OCI-LY1 (cell line): ENCODE results near the gene TAGLN.

ENCODE experiments used
- H2AFZ ChIP-seq: fragments of 200-600 bp; sonication (generic), shearing (Covaris generic); 2 replicates; pipeline ENCODE4 v1.6.0; 2014; ENCODE audit warnings: antibody characterized with exemption, mild to moderate bottlenecking, low read length
- H3F3A ChIP-seq: fragments of 200-600 bp; sonication (generic), shearing (Covaris generic); 2 replicates; pipeline ENCODE4 v1.6.0; 2014; ENCODE audit warnings: mild to moderate bottlenecking, antibody characterized with exemption, low read length, moderate library complexity; ENCODE audit not compliant: insufficient read depth
- H3K27ac ChIP-seq: fragments of 200-600 bp; sonication (generic); 2 replicates; pipeline ENCODE4 v1.5.1; 2014; ENCODE audit warnings: low read length, mixed run types, mild to moderate bottlenecking, low read depth; ENCODE audit not compliant: poor library complexity, severe bottlenecking
- H3K27me3 ChIP-seq: fragments of 200-600 bp; sonication (generic); 2 replicates; pipeline ENCODE4 v1.6.0; 2014; ENCODE audit warnings: antibody characterized with exemption, mild to moderate bottlenecking, low read length, moderate library complexity; ENCODE audit not compliant: insufficient read depth
- H3K36me3 ChIP-seq: fragments of 200-600 bp; sonication (generic); 2 replicates; pipeline ENCODE4 v1.6.1; 2014; ENCODE audit warnings: mild to moderate bottlenecking, antibody characterized with exemption, low read length, moderate library complexity, mixed read lengths; ENCODE audit not compliant: insufficient read depth
- H3K4me1 ChIP-seq: fragments of 200-600 bp; sonication (generic); 2 replicates; pipeline ENCODE4 v1.5.1; 2014; ENCODE audit warnings: mild to moderate bottlenecking, low read length, moderate library complexity; ENCODE audit not compliant: insufficient read depth, severe bottlenecking
- H3K4me2 ChIP-seq: fragments of 200-600 bp; sonication (generic), shearing (Covaris generic); 2 replicates; pipeline ENCODE4 v1.6.1; 2014; ENCODE audit warnings: low read length
- H3K4me3 ChIP-seq: fragments of 200-600 bp; sonication (generic); 2 replicates; pipeline ENCODE4 v1.5.1; 2014; ENCODE audit warnings: low read length, low read depth, mild to moderate bottlenecking, mixed read lengths; ENCODE audit not compliant: poor library complexity, severe bottlenecking
- H3K79me2 ChIP-seq: fragments of 200-600 bp; shearing (Covaris generic); 2 replicates; pipeline ENCODE4 v1.6.1; 2016; ENCODE audit warnings: mixed run types, low read length, mixed read lengths; ENCODE audit not compliant: insufficient read depth
- H3K9ac ChIP-seq: fragments of 200-600 bp; sonication (generic), shearing (Covaris generic); 2 replicates; pipeline ENCODE4 v1.6.1; 2014; ENCODE audit warnings: mild to moderate bottlenecking, low read length, mixed read lengths
- H3K9me2 ChIP-seq: fragments of 200-600 bp; sonication (generic), shearing (Covaris generic); 2 replicates; pipeline ENCODE4 v1.6.1; 2014; ENCODE audit warnings: low read depth, mild to moderate bottlenecking, low read length, mixed read lengths
- H3K9me3 ChIP-seq: fragments of 200-600 bp; shearing (Covaris generic); 2 replicates; pipeline ENCODE4 v1.6.1; 2014; ENCODE audit warnings: low read length, mixed read lengths
- H4K20me1 ChIP-seq: fragments of 200-600 bp; sonication (generic), shearing (Covaris generic); 2 replicates; pipeline ENCODE4 v1.6.0; 2016; ENCODE audit warnings: mild to moderate bottlenecking, low read length; ENCODE audit not compliant: insufficient read depth
- CTCF ChIP-seq: fragments of 200-600 bp; sonication (generic), shearing (Covaris generic); IDR thresholded peaks from 2 replicates; pipeline ENCODE4 v1.5.1; 2017; ENCODE audit warnings: mild to moderate bottlenecking, antibody characterized with exemption, low read length, moderate library complexity, mixed read lengths
- EZH2 ChIP-seq: fragments of 200-600 bp; sonication (generic), shearing (Covaris generic); IDR thresholded peaks from 2 replicates; pipeline ENCODE4 v1.8.0; 2017; ENCODE audit warnings: borderline replicate concordance, mixed run types, mild to moderate bottlenecking, antibody characterized with exemption, low read length, moderate library complexity, mixed read lengths

The TAGLN gene

DNA sequence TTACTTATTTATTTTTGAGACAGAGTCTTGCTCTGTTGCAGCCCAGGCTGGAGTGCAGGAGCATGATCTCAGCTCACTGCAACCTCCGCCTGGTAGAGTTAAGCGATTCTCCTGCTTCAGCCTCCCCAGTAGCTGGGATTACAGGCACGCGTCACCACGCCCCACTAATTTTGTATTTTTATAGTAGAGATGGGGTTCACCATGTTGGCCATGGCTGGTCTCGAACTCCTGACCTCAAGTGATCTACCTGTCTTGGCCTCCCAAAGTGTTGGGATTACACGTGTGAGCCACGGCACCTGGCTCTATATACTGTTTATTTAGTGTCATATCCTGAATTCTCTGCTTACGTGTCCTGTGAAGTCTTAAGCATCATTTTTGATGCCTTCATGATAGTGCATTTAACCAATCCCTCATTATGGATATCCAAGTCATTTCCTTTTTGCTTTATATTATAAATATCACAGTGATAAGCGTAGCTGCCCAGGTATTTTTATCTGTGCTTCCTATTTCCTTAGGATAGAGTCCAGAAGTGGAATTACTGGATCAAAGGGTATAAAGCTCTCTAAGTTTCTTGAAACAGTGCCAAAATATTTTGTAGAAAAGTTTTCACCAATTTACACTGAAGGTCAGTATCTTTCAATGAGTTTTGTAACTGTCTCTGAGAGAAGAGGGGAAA lies 21.5 kb upstream of the TAGLN start:
- Histone ChIP-seq H3K36me3 (peaks cover 9% of the 10 kb centered on the region; the same call in 1 of the 2 replicates), H3K4me3 (peak overlapping the region; percentile 89), H3K27me3 (no peaks in the 10 kb centered on the region), H2AFZ (no peak overlapping the region), H3K9me2 (no peaks in the 10 kb centered on the region), H3K9ac (peak overlapping the region; percentile 15; the same call in 1 of the 2 replicates), H3K79me2 (no peaks in the 10 kb centered on the region), H4K20me1 (no peaks in the 10 kb centered on the region), H3K9me3 (no peaks in the 10 kb centered on the region), H3K4me2 (peak overlapping the region; percentile 98), H3K27ac (peak overlapping the region; percentile 6), H3K4me1 (peaks cover 32% of the 10 kb centered on the region), H3F3A (no peaks in the 10 kb centered on the region)
- TF ChIP-seq EZH2 (no peak), CTCF (no peak)

DNA sequence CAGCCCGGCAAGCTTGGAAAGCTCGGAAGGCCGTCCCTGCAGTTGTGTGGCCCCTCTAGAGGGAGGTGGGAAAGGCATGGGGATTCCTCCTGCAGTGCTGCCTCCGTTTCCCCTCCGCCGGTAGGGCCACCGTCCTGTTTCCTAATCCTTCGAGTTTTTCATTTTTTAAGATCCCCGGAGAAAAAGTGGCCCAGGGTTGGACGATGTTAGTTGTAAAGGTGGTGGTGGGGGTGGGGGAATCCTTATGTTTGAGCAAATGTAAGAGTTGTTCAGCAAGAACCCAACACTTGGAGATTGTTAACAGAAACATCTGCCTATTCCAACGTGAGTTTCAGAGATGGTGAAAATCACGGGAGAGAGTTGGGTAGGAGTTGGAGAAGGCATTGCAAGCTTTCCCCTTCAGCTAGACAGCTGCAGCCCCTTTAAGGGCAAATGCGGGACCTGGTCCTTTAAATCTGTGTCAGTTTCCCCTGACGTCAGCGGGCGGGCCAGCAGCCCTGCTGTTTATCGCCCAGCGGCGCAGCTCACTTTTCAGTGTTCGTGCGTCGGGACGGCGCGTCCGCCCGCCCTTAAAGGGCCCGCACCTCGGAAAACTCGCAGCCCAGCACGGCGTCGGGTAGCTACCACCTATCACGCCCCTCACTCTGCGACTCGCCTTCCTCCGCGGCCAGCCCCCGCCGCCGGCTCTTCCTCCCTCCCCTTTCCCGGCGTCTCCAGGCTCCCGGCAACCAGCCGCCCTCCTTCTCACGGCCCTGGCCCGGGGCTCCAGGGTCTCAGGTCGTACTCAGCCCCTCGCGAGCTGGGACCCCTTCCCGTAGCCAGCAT lies 20.7 kb upstream of the TAGLN start, which contains the start of gene SIDT2:
TSS of gene SIDT2 (plus strand) at position 534 of the 825 bp plus-strand sequence. CDS start 521 bp downstream, outside the sequence.
- Histone ChIP-seq H3K9ac (peak within 1 kb of the TSS; percentile 78), H3K4me2 (peak within 1 kb of the TSS; percentile 98), H3F3A (no peaks in the 10 kb centered on the region), H3K27ac (peak within 1 kb of the TSS; percentile 60), H3K9me3 (no peaks in the 10 kb centered on the region), H3K27me3 (no peaks in the 10 kb centered on the region), H3K4me1 (peaks cover 32% of the 10 kb centered on the region), H3K4me3 (peak within 1 kb of the TSS; percentile 89), H2AFZ (no peak within 1 kb of the TSS), H3K9me2 (no peaks in the 10 kb centered on the region), H3K79me2 (no peaks in the 10 kb centered on the region), H4K20me1 (no peaks in the 10 kb centered on the region), H3K36me3 (peaks cover 10% of the 10 kb centered on the region; the same call in 1 of the 2 replicates)
- no peak for TF ChIP-seq EZH2
- TF ChIP-seq CTCF: no peak

DNA sequence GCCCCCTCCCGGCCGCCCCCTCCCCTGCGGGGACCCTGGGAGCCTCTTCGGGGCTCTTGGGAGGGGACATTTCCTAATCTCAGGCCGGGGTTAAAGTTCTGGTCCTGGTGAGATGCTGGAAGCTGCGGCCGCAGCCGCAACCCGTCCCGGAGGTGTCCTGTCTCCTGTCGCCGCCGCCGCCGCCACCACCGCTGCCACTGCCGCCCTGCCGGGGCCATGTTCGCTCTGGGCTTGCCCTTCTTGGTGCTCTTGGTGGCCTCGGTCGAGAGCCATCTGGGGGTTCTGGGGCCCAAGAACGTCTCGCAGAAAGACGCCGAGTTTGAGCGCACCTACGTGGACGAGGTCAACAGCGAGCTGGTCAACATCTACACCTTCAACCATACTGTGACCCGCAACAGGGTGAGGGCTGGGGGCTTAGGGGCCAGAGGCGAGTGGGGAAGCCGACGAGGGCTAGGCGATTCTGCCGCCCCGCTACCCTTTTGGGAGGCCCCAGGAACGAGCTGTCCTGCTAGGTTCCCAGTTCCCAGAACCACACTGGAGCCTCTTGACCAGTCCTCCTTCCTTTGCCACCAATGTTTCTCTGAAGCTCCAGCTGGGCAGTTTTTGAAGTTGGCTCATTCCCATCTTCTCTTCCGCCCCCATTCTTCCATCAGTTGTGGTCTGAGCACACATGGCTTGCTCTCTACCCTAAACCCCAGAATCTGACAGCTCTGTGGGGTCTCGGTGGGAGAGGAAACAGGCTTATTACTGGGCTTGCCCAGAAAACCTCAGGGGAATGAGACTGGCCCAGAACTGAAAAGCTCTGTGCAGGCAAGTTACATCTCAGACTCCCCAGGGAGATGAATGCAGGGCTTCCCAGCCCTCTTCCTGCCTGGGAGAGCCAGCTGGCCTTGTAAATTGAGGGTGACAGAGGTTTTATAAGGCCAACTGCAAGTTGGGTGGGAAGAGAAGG lies 19.8 kb upstream of the TAGLN start:
- no peaks in the 10 kb centered on the region for H3K79me2 ChIP-seq
- no peaks in the 10 kb centered on the region for H3K9me2 ChIP-seq
- no peaks in the 10 kb centered on the region for H3K9me3 ChIP-seq
- H3K9ac ChIP-seq: peak overlapping the region; percentile 78
- peak overlapping the region; percentile 89 for H3K4me3 ChIP-seq
- TF ChIP-seq CTCF: no peak
- TF ChIP-seq EZH2: no peak
- H2AFZ ChIP-seq: no peak overlapping the region
- no peaks in the 10 kb centered on the region for H3F3A ChIP-seq
- peak overlapping the region; percentile 98 for H3K4me2 ChIP-seq
- no peaks in the 10 kb centered on the region for H3K27me3 ChIP-seq
- H4K20me1 ChIP-seq: no peaks in the 10 kb centered on the region
- peaks cover 32% of the 10 kb centered on the region for H3K4me1 ChIP-seq
- H3K27ac ChIP-seq: peak overlapping the region; percentile 60
- H3K36me3 ChIP-seq: peaks cover 10% of the 10 kb centered on the region; the same call in 1 of the 2 replicates
